ENCODE results near the gene ZNF385D. TPM values are rescaled to one million over a fixed set of nuclear protein-coding genes. Genes with fewer than 3 reads are reported as not detected.

The ZNF385D gene
- total RNA-seq, 1 experiment from 2014 or later: 9.6 TPM

DNA sequence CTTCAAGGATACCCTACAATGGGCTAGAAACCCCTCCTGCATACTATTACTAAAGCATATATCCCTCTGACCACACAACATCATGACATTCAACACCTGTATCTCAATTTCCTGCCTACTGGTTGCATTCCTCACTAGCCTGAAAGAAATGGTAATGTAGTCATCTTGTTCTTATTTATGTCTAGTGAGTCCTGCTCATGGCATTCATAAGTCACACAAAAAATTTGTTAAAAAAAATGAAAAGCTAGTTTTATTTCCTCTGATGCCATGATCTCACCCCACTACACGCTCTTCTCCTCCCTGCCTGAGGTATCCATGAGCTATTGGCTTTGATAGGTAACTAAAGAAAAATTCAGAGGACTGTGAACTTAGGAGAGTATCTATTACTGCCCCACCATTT, 284.5 kb downstream of the ZNF385D start (continued):
- TF ChIP-seq, protein P1, sequence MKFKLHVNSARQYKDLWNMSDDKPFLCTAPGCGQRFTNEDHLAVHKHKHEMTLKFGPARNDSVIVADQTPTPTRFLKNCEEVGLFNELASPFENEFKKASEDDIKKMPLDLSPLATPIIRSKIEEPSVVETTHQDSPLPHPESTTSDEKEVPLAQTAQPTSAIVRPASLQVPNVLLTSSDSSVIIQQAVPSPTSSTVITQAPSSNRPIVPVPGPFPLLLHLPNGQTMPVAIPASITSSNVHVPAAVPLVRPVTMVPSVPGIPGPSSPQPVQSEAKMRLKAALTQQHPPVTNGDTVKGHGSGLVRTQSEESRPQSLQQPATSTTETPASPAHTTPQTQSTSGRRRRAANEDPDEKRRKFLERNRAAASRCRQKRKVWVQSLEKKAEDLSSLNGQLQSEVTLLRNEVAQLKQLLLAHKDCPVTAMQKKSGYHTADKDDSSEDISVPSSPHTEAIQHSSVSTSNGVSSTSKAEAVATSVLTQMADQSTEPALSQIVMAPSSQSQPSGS (CRISPR knock-in tag; IDR thresholded peaks at IDR 0.05; ENCODE audit: borderline replicate concordance, low read depth): no peak
- TF ChIP-seq TP53 (CRISPR knock-in tag; IDR thresholded peaks at IDR 0.05): no peak
- TF ChIP-seq JUN (CRISPR knock-in tag; IDR thresholded peaks at IDR 0.05): no peak

DNA sequence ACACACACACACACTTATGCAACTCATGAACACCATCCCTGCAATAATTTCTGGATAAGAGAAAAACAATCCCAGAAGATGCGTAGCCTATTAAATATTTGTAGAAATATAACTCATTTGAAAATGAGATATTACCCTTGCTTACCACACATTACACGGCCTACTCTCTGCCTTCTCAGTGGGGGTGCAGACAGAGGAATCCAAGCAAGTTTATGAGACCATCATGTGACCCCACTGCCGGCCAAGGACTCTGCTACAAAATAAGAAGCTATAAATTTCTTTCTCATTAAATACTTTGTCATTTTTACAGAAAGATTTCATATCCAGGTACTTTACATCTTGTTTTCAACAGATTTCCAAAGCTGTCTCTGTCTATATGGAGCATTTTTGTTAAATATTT, 286.3 kb downstream of the ZNF385D start:
- Mint-ChIP-seq H3K36me3 (no peaks in the 10 kb centered on the region), H3K27me3 (ENCODE audit: low read depth) (no peaks in the 10 kb centered on the region), H3K27ac (no peak overlapping the region), H3K4me1 (no peaks in the 10 kb centered on the region), H3K4me3 (no peak overlapping the region), H3K9me3 (no peaks in the 10 kb centered on the region)
- no peak for ATAC-seq
- no peak for DNase-seq (ENCODE audit: low spot score)
- ChIA-PET CTCF (no interaction called here), POLR2A (no interaction called here)
- TF ChIP-seq, protein P2, sequence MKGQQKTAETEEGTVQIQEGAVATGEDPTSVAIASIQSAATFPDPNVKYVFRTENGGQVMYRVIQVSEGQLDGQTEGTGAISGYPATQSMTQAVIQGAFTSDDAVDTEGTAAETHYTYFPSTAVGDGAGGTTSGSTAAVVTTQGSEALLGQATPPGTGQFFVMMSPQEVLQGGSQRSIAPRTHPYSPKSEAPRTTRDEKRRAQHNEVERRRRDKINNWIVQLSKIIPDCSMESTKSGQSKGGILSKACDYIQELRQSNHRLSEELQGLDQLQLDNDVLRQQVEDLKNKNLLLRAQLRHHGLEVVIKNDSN (CRISPR knock-in tag; IDR thresholded peaks at IDR 0.05): no peak
- TF ChIP-seq FOXK1 (CRISPR knock-in tag; IDR thresholded peaks at IDR 0.05) (no peak), SP1 (CRISPR knock-in tag; conservative IDR thresholded peaks at IDR 0.05) (no peak), ZNF671 (CRISPR knock-in tag; IDR thresholded peaks at IDR 0.05) (no peak), ESRRA (CRISPR knock-in tag; IDR thresholded peaks at IDR 0.05; ENCODE audit: borderline replicate concordance) (no peak), NFE2L1 (CRISPR knock-in tag; IDR thresholded peaks at IDR 0.05) (no peak)
- TF ChIP-seq, protein P3, sequence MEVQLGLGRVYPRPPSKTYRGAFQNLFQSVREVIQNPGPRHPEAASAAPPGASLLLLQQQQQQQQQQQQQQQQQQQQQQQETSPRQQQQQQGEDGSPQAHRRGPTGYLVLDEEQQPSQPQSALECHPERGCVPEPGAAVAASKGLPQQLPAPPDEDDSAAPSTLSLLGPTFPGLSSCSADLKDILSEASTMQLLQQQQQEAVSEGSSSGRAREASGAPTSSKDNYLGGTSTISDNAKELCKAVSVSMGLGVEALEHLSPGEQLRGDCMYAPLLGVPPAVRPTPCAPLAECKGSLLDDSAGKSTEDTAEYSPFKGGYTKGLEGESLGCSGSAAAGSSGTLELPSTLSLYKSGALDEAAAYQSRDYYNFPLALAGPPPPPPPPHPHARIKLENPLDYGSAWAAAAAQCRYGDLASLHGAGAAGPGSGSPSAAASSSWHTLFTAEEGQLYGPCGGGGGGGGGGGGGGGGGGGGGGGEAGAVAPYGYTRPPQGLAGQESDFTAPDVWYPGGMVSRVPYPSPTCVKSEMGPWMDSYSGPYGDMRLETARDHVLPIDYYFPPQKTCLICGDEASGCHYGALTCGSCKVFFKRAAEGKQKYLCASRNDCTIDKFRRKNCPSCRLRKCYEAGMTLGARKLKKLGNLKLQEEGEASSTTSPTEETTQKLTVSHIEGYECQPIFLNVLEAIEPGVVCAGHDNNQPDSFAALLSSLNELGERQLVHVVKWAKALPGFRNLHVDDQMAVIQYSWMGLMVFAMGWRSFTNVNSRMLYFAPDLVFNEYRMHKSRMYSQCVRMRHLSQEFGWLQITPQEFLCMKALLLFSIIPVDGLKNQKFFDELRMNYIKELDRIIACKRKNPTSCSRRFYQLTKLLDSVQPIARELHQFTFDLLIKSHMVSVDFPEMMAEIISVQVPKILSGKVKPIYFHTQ (CRISPR knock-in tag; IDR thresholded peaks at IDR 0.05): no peak
- TF ChIP-seq, protein P4, sequence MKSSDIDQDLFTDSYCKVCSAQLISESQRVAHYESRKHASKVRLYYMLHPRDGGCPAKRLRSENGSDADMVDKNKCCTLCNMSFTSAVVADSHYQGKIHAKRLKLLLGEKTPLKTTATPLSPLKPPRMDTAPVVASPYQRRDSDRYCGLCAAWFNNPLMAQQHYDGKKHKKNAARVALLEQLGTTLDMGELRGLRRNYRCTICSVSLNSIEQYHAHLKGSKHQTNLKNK (CRISPR knock-in tag; IDR thresholded peaks at IDR 0.05): no peak
- TF ChIP-seq, protein P5, sequence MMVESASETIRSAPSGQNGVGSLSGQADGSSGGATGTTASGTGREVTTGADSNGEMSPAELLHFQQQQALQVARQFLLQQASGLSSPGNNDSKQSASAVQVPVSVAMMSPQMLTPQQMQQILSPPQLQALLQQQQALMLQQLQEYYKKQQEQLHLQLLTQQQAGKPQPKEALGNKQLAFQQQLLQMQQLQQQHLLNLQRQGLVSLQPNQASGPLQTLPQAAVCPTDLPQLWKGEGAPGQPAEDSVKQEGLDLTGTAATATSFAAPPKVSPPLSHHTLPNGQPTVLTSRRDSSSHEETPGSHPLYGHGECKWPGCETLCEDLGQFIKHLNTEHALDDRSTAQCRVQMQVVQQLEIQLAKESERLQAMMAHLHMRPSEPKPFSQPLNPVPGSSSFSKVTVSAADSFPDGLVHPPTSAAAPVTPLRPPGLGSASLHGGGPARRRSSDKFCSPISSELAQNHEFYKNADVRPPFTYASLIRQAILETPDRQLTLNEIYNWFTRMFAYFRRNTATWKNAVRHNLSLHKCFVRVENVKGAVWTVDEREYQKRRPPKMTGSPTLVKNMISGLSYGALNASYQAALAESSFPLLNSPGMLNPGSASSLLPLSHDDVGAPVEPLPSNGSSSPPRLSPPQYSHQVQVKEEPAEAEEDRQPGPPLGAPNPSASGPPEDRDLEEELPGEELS (CRISPR knock-in tag; IDR thresholded peaks at IDR 0.05): no peak
- TF ChIP-seq, protein P6, sequence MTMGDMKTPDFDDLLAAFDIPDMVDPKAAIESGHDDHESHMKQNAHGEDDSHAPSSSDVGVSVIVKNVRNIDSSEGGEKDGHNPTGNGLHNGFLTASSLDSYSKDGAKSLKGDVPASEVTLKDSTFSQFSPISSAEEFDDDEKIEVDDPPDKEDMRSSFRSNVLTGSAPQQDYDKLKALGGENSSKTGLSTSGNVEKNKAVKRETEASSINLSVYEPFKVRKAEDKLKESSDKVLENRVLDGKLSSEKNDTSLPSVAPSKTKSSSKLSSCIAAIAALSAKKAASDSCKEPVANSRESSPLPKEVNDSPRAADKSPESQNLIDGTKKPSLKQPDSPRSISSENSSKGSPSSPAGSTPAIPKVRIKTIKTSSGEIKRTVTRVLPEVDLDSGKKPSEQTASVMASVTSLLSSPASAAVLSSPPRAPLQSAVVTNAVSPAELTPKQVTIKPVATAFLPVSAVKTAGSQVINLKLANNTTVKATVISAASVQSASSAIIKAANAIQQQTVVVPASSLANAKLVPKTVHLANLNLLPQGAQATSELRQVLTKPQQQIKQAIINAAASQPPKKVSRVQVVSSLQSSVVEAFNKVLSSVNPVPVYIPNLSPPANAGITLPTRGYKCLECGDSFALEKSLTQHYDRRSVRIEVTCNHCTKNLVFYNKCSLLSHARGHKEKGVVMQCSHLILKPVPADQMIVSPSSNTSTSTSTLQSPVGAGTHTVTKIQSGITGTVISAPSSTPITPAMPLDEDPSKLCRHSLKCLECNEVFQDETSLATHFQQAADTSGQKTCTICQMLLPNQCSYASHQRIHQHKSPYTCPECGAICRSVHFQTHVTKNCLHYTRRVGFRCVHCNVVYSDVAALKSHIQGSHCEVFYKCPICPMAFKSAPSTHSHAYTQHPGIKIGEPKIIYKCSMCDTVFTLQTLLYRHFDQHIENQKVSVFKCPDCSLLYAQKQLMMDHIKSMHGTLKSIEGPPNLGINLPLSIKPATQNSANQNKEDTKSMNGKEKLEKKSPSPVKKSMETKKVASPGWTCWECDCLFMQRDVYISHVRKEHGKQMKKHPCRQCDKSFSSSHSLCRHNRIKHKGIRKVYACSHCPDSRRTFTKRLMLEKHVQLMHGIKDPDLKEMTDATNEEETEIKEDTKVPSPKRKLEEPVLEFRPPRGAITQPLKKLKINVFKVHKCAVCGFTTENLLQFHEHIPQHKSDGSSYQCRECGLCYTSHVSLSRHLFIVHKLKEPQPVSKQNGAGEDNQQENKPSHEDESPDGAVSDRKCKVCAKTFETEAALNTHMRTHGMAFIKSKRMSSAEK (CRISPR knock-in tag; IDR thresholded peaks at IDR 0.05; ENCODE audit: borderline replicate concordance): no peak
